ENCODE data around the gene NPY4R2. TPM values are rescaled to one million over a fixed set of nuclear protein-coding genes. Genes with fewer than 3 reads are reported as not detected.
"Not testable (repeated sequence)": the region's sequence is repeated elsewhere in the genome, so short reads cannot be mapped to it uniquely, and the experiment has no call there.

Gene NPY4R2
- polyA plus RNA-seq, 4 donors = 0.08 TPM; not detected in 3

DNA sequence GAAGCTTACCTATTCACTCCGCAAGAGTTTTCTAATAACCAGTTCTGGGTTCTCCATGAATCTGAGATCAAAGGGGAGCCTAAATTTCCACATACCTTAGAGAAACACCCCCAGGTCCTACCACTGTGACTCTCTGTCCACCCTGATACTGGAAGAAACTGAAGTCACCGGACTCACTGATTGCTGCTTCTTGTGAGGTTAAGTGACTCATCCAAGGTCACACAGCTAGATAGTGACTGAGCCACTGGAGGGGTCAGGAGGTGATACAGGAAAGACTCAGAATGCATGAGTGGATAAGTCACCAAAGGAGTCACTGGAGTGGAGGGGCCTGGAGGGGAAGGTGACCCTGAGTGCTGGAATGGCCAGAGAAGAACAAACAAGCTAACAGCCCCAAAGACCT, 9.8 kb downstream of the NPY4R2 start:
- not testable (repeated sequence) for DNase-seq (ENCODE audit: low read depth in 4 of 4, low spot score in 3 of 4)

DNA sequence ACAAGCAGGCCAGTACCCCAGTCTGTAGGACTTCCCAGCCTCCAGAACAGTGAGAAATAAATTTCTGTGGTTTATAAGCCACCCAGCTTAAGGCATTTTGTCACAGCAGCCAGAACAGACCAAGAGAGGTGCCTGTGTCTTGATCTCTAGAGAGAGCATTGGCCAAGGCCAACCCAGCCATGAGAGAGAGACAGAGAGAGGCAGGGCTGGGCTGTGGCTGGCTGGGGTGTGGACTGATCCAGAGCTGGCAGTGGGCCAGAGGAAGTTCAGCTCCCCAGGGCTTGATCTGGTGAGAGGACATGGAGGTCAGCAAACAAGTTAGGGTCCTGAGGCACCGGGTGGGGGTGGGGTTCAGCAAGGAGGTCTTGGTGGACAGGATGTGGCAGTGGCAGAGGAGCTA, 14.4 kb downstream of the NPY4R2 start:
- not testable (repeated sequence) for DNase-seq (ENCODE audit: low read depth in 4 of 4, low spot score in 3 of 4)

DNA sequence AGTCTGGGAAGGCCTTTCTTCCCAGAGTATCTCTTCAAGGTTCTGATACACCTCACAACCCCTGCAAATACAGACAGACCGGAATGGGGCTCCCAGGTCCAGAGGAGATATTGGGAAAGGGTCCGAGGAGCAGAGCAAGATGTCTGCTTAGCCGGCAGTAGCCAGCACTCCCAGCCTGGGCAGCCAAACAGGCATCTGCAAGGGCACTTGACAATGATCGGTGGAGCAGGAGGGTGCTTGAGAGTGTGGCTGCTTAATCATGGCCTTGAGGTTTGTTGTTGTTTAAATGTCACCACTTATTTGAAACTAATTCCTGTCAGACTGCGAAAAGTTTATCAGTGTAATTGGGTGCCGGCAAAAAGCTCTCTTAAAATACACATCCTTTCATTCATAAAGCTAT, 15.0 kb downstream of the NPY4R2 start:
- not testable (repeated sequence) for DNase-seq (ENCODE audit: low read depth in 4 of 4, low spot score in 3 of 4)

DNA sequence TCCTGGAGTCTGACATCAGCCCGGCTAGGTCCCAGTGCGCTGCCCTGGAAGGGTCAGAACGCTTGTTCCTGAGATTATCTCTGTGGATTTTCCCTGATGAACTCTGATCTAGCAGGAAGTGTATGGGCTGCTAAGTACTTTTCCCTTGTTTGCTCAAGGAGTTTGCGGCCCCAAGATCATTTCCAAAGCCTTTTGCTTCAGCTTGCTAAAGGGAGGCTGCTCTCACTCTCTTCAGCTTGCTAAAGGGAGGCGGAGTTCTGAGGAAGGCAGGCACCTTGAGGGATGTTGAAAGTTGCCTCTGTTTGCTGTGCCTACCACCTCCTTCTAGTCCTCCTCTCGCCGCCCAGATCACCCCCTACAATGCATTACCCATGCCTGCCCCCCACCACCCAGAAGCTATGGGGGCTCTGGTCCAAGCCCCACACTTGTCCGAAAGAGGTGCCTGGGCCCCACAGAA, 18.3 kb downstream of the NPY4R2 start:
- DNase-seq (ENCODE audit: low read depth in 4 of 4, low spot score in 3 of 4) = not testable (repeated sequence)

DNA sequence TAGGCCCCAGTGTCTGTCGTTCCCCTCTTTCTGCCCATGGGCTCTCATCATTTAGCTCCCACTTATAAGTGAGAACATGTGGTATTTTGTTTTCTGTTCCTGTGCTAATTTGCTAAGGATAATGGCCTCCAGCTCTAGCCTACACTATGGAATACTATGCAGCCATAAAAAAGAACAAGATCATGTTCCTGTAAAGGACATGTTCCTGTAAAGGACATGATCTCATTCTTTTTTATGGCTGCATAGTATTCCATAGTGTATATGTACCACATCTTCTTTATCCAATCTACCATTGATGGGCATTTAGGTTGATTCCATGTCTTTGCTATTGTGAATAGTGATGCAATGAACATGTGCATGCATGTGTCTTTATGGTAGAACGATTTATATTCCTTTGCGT, 19.2 kb downstream of the NPY4R2 start:
- DNase-seq (ENCODE audit: low read depth in 4 of 4, low spot score in 3 of 4) = not testable (repeated sequence)

DNA sequence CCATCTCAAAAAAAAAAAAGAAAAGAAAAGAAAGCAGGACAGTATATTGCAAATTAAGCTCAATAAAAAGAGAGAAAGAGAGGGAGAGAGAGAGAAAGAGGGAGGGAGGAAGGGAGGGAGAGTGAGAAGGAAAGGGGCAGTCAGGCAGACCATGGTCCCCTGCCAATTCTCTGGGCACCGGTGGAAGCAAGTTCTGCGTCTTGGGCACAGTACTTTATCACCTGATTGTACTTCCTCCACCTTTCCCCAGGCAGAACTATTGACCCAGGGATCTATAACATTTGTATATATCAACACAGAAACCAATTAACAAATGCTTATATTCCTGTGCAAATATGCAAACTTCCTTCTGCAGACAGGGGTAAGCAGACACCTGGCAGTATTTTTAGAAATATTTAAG, 22.4 kb downstream of the NPY4R2 start:
- not testable (repeated sequence) for DNase-seq (ENCODE audit: low read depth in 4 of 4, low spot score in 3 of 4)

DNA sequence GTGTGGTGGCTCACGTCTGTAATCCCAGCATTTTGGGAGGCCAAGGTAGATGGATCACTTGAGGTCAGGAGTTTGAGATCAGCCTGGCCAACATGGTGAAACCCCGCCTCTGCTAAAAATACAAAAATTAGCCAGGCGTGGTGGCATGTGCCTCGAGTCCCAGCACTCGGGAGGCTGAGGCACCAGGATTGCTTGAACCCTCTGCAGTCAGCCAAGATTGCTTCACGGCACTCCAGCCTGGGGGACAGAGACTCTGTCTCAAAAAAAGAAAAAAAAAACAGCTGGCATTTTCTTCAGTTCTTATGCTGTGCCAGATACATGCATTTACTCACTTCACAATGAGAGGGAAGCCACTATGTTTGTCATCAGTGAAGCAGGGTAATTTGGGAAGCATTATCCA, 22.9 kb downstream of the NPY4R2 start:
- not testable (repeated sequence) for DNase-seq (ENCODE audit: low read depth in 4 of 4, low spot score in 3 of 4)

DNA sequence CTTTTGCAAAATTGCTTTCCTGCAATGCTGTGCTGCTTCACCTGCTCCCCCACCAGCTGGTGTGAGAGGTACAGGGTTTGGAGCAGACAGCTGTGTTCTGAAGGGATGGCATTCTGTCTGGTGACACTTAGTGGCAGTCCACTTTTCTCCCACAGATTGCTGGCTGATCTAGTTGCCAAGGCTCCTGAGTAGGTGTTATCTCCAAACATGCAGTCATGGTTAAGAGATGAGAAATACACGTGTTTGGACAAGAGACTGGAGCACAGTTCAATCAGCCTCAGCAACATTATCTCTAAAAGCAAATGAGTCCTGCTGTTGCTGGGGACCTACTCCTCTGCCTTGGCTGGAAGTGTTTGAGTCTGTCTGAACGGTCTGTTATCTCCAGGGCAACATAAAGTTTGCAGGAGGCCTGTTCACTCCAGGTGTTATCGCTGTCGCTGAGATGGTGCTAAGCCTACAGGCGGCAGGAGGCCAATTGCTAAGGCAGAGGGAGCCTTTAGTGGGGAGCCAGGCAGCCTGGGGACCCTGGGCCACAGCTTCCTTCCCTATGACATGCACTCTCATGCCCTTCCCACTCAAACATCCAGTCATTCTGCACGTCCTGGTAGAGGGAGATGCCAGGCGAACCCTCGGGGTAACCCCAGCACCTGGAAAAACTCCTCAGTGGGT, 24.0 kb downstream of the NPY4R2 start:
- not testable (repeated sequence) for DNase-seq (ENCODE audit: low read depth in 4 of 4, low spot score in 3 of 4)

DNA sequence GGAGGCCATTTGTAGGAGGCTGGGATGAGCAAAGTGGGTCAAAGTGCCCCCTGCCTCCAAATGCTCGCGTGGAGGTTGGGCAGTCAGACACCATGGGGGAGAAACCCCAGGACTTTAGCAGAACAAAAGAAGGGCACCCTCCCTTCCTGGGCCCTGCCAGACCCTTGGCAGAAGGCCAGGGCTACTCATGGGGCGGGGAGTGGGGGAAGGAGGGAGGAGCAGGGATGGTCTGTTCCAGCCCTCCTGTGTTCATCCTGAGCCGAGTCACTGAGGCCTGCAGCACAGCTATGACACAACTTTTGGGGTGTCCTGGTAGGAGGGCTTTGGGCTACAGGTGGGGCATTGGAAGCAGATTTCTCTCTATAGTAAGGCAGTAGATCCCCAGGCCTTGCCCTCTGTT, 24.9 kb downstream of the NPY4R2 start:
- not testable (repeated sequence) for DNase-seq (ENCODE audit: low read depth in 4 of 4, low spot score in 3 of 4)

DNA sequence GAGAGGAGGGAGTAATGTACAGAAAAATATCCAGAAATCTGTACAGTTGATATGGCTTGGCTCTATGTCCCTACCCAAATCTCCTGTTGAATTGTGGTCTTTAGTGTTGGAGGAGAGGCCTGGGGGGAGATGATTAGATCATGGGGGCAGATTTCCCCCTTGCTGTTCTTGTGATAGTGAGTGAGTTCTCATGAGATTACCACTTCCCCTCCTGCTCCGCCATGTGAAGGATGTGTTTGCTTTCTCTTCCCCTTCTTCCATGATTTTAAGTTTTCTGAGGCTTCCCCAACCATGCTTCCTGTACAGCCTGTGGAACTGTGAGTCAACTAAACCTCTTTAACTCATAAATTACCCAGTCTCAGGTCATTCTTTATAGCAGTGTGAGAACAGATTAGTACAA, 29.0 kb downstream of the NPY4R2 start:
- not testable (repeated sequence) for DNase-seq (ENCODE audit: low read depth in 4 of 4, low spot score in 3 of 4)

DNA sequence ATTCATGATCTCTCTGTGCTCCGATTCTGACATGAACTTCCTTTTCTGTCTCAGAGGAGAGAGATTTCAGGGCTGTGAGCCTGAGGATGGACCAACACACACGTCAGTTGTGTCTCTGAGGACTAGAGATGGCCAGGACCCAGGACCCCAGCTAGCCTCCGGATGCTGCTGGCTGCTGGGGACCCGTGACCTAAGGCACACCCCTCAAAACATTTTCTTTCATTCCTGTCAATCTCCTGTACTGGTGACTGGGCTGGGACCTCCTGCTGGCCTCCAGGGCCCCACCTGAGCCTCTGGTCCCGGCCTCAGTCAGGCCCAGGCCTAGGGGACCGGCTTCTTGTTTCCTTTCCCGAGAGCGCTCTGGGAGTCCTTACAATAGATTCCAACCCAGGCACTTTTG, 38.7 kb downstream of the NPY4R2 start:
- DNase-seq (ENCODE audit: low read depth in 4 of 4, low spot score in 3 of 4) = not testable (repeated sequence)

DNA sequence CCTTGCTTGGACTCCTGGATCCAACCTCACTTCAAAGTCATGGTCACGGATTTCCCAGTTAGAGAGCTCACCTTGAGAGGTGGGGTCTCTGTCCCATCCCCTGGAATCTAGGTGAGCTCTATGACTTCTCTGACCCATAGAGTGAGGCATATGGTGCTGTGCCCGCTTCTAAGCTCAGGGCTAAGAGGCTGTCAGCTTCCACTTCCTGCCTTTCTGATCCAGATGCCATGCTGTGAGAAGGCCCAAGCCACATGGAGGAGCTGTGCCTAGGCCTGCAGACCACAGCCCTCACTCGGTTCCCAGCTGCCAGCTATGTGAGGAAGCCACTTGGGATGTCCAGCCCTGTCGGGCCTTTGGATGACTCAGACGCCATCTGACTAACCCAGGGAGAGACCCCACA, 41.2 kb downstream of the NPY4R2 start:
- not testable (repeated sequence) for DNase-seq (ENCODE audit: low read depth in 4 of 4, low spot score in 3 of 4)

DNA sequence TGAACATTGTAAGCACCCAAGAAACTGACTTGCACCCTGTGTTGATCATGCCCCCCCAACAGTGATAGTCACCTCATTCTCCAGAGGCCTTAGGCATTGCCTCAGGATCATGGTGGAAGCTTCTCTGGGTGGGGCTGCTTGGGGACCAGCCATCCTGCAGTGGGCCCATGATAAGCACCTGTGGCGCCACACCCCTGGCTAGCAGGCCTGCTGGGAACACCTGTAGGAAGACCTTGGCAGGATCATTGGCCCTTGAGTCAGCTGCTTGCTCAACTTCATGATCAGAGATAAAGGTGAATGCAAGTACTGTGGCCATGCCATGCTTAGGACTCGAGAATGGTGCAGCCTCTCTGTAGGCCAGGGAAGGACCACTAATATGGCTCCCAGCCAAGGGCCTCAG, 42.2 kb downstream of the NPY4R2 start:
- DNase-seq (ENCODE audit: low read depth in 4 of 4, low spot score in 3 of 4) = not testable (repeated sequence)

DNA sequence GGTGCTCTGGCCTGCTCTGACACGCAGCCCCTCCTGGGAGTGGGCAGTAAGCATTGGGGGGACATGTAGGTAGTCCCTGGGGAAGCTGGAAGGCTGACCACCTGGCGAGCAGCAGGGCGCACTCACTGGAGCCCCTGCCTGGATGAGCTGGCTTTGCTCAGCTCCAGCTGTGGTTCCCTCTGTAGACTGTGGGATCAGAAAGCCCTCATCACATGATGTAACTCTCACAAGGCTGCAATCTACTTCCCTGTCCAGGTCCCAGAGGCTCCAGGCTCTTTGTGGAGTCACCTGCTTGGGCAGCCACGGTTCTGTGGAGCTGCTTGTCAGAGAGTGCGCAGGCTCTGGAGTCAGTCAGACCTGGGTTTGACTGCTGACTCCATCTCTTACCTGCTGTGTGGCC, 44.3 kb downstream of the NPY4R2 start:
- not testable (repeated sequence) for DNase-seq (ENCODE audit: low read depth in 4 of 4, low spot score in 3 of 4)

DNA sequence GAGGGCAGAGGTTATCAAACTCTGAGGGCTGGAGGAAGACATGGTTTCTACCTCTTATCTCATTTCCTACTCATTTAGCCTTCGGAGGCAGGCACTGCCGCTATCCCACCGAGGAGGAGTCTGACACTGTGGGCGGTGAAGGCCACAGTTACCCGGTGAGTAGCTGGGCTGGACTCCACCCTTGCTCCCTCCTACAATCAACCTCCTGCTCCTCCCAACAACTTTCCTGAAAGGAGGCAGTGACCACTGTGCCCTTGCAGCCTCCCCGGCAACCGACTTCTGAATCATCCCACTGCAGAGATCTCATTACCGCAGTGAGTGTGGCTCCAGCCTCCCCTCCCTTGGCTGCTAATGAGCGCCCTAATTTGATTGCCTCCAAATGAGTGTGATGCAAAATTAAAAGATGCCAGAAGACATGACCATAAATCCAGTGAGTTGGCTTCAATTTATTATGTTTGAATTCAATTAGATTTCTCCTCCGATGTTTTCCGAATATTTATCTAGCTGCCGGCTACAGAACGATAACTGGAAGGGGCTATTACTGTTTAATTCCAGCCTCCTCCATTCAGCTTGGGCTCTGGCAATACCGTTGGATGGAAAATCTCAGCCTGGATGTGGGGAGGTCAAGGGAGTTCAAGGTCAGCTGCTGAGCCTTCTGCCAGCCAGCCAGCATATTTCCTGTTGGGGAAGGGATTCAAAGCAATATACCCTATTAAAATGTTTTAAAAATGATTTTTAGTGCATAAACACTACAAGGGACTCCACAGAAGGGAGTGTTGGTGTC, 46.0 kb downstream of the NPY4R2 start:
- not testable (repeated sequence) for DNase-seq (ENCODE audit: low read depth in 4 of 4, low spot score in 3 of 4)

DNA sequence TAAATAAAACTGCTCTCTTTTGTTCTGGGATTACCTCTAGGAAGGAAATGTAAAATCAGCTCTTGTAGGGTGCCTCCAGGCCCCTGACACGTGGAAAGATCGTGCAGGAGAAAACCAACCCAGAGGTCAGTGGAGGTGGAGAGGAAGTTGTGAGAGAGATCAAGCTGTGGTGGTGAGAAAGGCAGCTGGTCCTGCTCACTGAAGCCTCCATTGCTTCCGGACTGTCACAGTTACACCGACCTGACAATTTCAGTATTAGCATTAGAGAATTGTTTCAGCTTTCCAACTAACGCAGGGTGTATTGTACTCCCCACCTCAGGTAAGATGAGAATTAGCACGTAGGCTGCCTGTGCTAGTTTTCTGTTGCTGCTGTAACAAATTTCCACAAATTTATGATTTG, 50.5 kb downstream of the NPY4R2 start:
- not testable (repeated sequence) for DNase-seq (ENCODE audit: low read depth in 4 of 4, low spot score in 3 of 4)

DNA sequence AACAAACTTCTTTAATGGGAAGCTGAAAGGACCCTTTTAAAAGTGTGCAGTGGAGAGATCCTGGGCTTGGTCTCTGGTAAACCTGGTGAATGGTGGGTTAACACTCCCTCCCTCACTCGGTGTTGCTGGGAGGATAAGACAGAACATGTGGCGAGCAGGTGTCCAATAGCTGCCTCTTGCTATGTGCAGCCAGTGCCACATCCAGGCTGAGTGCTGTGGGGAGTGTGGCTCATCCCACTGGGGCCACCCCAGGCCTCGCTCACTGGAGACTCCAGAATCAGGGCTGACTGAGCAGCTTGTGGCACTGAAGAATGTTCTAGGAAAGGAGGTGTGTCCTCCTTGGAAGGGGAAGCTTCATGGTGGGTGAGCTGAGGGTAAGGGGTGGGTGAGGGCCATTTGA, 51.6 kb downstream of the NPY4R2 start:
- not testable (repeated sequence) for DNase-seq (ENCODE audit: low read depth in 4 of 4, low spot score in 3 of 4)

DNA sequence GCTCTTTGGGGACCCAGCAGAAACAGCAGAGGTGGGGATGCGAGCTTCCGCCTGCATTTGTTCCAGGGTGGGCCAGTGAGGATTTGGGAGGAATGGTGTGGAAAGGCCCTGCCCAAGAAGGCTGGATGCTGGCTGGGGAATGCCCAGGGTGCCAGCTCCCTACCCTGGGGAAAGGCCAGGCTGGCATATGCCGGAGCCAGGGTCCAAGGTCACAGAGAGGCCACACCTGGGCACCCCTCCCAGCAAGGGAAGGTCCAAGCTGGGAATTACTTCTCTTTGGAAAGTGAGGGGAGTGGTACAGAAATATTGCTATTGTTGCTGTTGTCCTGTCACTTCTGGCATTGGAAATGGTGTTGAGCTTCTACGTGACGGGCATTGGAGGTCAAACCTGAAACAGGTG, 53.1 kb downstream of the NPY4R2 start:
- DNase-seq (ENCODE audit: low read depth in 4 of 4, low spot score in 3 of 4) = not testable (repeated sequence)

DNA sequence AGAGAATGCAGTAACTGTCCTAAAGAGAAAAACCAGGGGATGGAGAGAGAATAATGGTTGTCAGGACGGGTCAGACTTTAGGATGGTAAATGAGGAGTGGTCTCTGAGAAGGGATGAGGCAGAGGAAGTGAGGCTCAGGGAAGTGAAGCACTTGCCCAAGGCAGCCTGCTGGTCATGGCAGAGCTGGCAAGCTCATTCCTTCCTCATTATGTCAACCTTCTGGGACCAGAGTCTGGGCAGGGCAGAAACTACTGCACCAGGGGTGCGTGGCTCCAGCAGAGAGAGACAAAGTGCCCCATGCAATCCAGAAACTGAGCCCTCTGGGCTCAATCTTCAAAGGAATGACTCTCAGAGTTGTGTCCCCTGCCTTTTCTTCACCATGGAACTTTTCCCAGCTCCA, 53.6 kb downstream of the NPY4R2 start:
- DNase-seq (ENCODE audit: low read depth in 4 of 4, low spot score in 3 of 4) = not testable (repeated sequence)
